ENCODE results near the gene ATF6B. TPM values are rescaled to one million over a fixed set of nuclear protein-coding genes. Genes with fewer than 3 reads are reported as not detected.
A peak's percentile ranks its signal among the peaks of the same experiment; 100 is the strongest.

ATF6B gene
- total RNA-seq, 6 experiments from 2014 or later, result 15.2 to 35.5 (median 33.2) TPM

DNA sequence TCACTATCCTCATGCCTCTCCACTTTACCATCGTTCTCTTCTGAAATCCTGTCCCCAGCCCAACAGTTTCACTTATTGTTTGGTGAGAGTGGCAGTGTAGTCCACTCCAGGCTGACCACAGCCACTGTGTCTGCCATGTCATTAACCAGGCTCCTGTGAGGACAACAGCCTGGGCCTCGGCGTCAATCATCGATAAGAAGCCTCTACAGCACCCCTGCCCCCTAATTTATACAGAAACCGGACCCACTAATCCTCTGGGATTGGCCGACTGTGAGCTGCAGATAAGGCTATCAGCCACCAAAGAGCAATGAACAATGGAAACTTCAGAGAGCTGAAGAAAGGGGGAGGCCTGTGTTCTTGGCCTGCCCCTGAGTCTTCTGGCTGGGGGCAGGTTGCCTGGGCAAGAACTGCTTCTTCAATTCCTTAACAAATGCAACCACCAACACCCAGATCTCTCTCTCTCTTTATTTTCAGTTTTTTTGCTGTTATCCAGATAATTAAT, 39.8 kb upstream of the ATF6B start:
- intact Hi-C loops (cut with DNase I), result no loop called here
- DNase-seq (no peak), ATAC-seq (no peak)
- no peaks in the 10 kb centered on the region for H3K9me3 ChIP-seq
- no peaks in the 10 kb centered on the region for H3K27me3 ChIP-seq
- no peak overlapping the region for H3K4me3 ChIP-seq
- H3K36me3 ChIP-seq, result peaks cover 0 to 25% (median 10%) of the 10 kb centered on the region in 4 donors
- TF ChIP-seq POLR2A (IDR thresholded peaks at IDR 0.05) (no peak), CTCF (IDR thresholded peaks at IDR 0.05) (no peak)
- WGBS (ENCODE audit: insufficient coverage, low coverage, low lambda C conversion rate, missing lambda C conversion rate), result 86% methylated on average over 4 of the region's 6 CpGs
- H3K27ac ChIP-seq, result no peak overlapping the region
- H3K4me1 ChIP-seq, result no peaks in the 10 kb centered on the region

DNA sequence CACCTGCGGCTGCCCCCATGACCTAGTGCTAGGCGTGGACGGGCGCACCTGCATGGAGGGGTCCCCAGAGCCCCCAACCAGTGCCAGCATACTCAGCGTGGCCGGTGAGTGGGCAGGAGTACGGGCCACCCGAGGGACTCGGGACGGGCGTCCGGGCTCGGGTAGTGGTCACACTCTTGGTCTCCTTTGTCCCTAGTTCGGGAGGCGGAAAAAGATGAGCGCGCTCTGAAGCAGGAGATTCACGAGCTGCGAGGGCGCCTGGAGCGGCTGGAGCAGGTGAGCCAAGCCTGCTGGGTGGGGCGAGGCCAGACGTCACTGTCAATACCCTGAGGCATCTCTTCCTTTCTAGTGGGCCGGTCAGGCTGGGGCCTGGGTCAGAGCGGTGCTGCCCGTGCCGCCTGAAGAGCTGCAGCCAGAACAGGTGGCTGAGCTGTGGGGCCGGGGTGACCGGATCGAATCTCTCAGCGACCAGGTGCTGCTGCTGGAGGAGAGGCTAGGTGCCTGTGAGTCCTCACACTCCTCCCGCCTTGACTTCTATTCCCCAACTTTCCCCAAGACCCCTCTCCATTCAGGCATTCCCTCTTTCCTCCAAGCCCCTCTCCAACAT, 39.2 kb upstream of the ATF6B start:
- H3K4me1 ChIP-seq, result no peaks in the 10 kb centered on the region
- TF ChIP-seq POLR2A (IDR thresholded peaks at IDR 0.05) (no peak), CTCF (IDR thresholded peaks at IDR 0.05) (no peak)
- 96% methylated on average over 9 of the region's 32 CpGs for WGBS (ENCODE audit: insufficient coverage, low coverage, low lambda C conversion rate, missing lambda C conversion rate)
- no peaks in the 10 kb centered on the region for H3K9me3 ChIP-seq
- peak in 1 of 4 donors; percentile 6 for ATAC-seq
- intact Hi-C loops (cut with DNase I), result no loop called here
- no peaks in the 10 kb centered on the region for H3K27me3 ChIP-seq
- H3K36me3 ChIP-seq, result peaks cover 0 to 25% (median 10%) of the 10 kb centered on the region in 4 donors
- no peak overlapping the region for H3K4me3 ChIP-seq
- no peak overlapping the region for H3K27ac ChIP-seq
- DNase-seq, result no peak

DNA sequence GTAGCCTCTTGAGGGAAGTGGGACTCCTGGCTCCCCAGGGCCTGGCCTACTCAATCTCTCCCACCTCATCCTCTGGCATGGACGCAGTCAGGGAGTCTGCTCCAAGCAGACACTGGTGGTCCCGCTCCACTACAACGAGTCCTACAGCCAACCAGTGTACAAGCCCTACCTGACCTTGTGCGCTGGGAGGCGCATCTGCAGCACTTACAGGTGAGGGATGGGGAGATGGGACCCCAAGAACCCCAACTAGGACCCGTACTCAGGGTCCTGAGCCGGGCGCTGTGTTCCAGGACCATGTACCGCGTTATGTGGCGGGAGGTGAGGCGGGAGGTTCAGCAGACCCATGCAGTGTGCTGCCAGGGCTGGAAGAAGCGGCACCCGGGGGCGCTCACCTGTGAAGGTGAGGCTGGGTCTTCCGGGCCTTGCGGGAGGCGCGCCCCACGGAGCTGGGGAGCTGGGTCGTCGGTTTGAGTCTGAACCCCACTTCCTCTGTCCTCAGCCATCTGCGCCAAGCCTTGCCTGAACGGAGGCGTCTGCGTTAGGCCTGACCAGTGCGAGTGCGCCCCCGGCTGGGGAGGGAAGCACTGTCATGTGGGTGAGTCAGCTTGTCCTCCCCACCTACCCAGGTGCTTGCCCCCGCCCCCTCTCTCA, 38.5 kb upstream of the ATF6B start:
- no peak for TF ChIP-seq POLR2A (IDR thresholded peaks at IDR 0.05)
- no peak for TF ChIP-seq CTCF (IDR thresholded peaks at IDR 0.05)
- H3K4me1 ChIP-seq, result no peaks in the 10 kb centered on the region
- DNase-seq (no peak), ATAC-seq (peak in 1 of 4 donors; percentile 12)
- 93% methylated on average over 5 of the region's 30 CpGs for WGBS (ENCODE audit: insufficient coverage, low coverage, low lambda C conversion rate, missing lambda C conversion rate)
- H3K9me3 ChIP-seq, result no peaks in the 10 kb centered on the region
- H3K27me3 ChIP-seq, result no peaks in the 10 kb centered on the region
- H3K27ac ChIP-seq, result no peak overlapping the region
- H3K4me3 ChIP-seq, result no peak overlapping the region
- peaks cover 0 to 25% (median 10%) of the 10 kb centered on the region in 4 donors for H3K36me3 ChIP-seq
- intact Hi-C loops (cut with DNase I), result no loop called here

DNA sequence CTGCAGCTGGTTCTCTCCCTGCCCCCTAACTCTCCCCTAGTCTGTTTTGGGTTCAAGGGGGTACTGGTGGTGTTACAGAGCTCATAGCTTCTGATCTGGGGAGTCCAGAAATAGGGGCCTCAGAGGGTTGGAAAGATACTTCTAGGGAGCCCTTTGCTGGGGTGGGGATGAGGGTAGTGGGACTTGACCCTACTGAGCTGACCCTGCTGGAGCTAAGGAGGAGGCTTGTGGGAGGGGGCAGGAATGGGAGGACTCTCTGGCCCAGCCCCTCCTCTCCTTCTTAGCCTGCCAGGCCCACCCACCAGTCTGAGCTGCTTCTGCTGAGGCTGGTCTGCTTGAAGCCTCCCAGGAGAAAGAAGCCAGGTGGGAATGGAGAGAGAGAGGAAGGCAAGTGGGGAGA, 36.2 kb upstream of the ATF6B start, which contains the start of gene EGFL8:
EGFL8 (plus strand) TSS at position 301 of the 400 bp plus-strand sequence. CDS start 1,571 bp downstream, outside the sequence.
- intact Hi-C loops (cut with DNase I), result no loop called here
- no peak for DNase-seq
- Histone ChIP-seq H3K9me3 (no peaks in the 10 kb centered on the region), H3K27me3 (no peaks in the 10 kb centered on the region), H3K4me3 (no peak within 1 kb of the TSS), H3K27ac (no peak within 1 kb of the TSS), H3K36me3 (peaks cover 0 to 12% (median 4%) of the 10 kb centered on the region in 4 donors), H3K4me1 (no peaks in the 10 kb centered on the region)
- TF ChIP-seq CTCF (IDR thresholded peaks at IDR 0.05), result no peak
- no peak for TF ChIP-seq POLR2A (IDR thresholded peaks at IDR 0.05)
- no peak for ATAC-seq

All from right lobe of liver (tissue), 6 donors.